HepG2 (cell line): ENCODE results near the gene ZFP36. TPM values are rescaled to one million over a fixed set of nuclear protein-coding genes. Genes with fewer than 3 reads are reported as not detected.

ENCODE experiments used
- CEBPB ChIP-seq: IDR thresholded peaks from 2 replicates; pipeline ENCODE4 v1.6.1; 2011; ENCODE audit warnings: low read depth, low read length, improper control_type of control experiment, borderline replicate concordance
- CENPT ChIP-seq: sonication (generic); formaldehyde crosslinking; IDR thresholded peaks from 2 replicates; pipeline ENCODE4 v1.8.0; 2022; ENCODE audit warnings: low read depth, mild to moderate bottlenecking, moderate library complexity, missing genetic modification reagents
- CREB3 ChIP-seq: sonication (generic); formaldehyde crosslinking; IDR thresholded peaks from 2 replicates; pipeline ENCODE4 v1.5.0; 2020; ENCODE audit warnings: missing genetic modification reagents
- MXD3 ChIP-seq: IDR thresholded peaks from 2 replicates; pipeline ENCODE4 v1.6.1; 2016; ENCODE audit warnings: mild to moderate bottlenecking, missing biosample characterization, missing genetic modification reagents
- TAF1 ChIP-seq: sonication (generic); formaldehyde crosslinking; IDR thresholded peaks from 2 replicates; pipeline ENCODE4 v1.4.0; 2020; ENCODE audit warnings: missing genetic modification reagents
- TEAD2 ChIP-seq: sonication (generic); formaldehyde crosslinking; IDR thresholded peaks from 2 replicates; pipeline ENCODE4 v1.9.0; 2021; ENCODE audit warnings: missing genetic modification reagents
- ZNF782 ChIP-seq: sonication (generic); formaldehyde crosslinking; IDR thresholded peaks from 2 replicates; pipeline ENCODE4 v1.4.0; 2020; ENCODE audit warnings: missing genetic modification reagents, mild to moderate bottlenecking, borderline replicate concordance
- ZNF792 ChIP-seq: IDR thresholded peaks from 2 replicates; pipeline ENCODE4 v1.6.1; 2016
- ZUFSP ChIP-seq: sonication (generic); formaldehyde crosslinking; IDR thresholded peaks from 2 replicates; pipeline ENCODE4 v1.9.0; 2021; ENCODE audit warnings: missing genetic modification reagents, mild to moderate bottlenecking, borderline replicate concordance
- polyA plus RNA-seq, 8 experiments: library from polyadenylated mRNA; depleted of rRNA in 3 of 8; stranded (reverse) in 7 of 8; unstranded in 1 of 8; fragments of >200 nt; fragmentation: Illumina TruSeq in 4 of 8; extraction: Trizol in 4 of 8; gene quantifications; 2 replicates each; pipeline versions ENCODE4 v1.2.1 to v1.2.3, GENCODE V29; 2011 to 2016; ENCODE audit warnings: low read depth in 4 of 8, missing spikeins in 1 of 8, mixed read lengths in 1 of 8; ENCODE audit not compliant: insufficient read depth in 1 of 8
- total RNA-seq, 5 experiments: library from RNA; depleted of rRNA; stranded (reverse); fragments of >200 nt; fragmentation: Illumina TruSeq; extraction: Trizol; gene quantifications; 2 replicates each; pipeline ENCODE4 v1.2.3, GENCODE V29; 2016; ENCODE audit warnings: low read depth in 1 of 5
- TF ChIP-seq, protein P1 (sequence below): sonication (generic); formaldehyde crosslinking; IDR thresholded peaks from 2 replicates; pipeline ENCODE4 v1.4.0; 2020; ENCODE audit warnings: missing genetic modification reagents
- TF ChIP-seq, protein P2 (sequence below): sonication (generic); formaldehyde crosslinking; IDR thresholded peaks from 2 replicates; pipeline ENCODE4 v1.4.0; 2020; ENCODE audit warnings: missing genetic modification reagents, borderline replicate concordance
- TF ChIP-seq, protein P3 (sequence below): sonication (generic); formaldehyde crosslinking; IDR thresholded peaks from 2 replicates; pipeline ENCODE4 v1.8.1; 2023; ENCODE audit warnings: mild to moderate bottlenecking, missing genetic modification reagents, borderline replicate concordance

The ZFP36 gene
- total and polyA plus RNA-seq, 2 of the 13 experiments (the other 11 are each of a cell fraction or from before 2014, with no cell fraction given), result 1.4 to 1.7 TPM

DNA sequence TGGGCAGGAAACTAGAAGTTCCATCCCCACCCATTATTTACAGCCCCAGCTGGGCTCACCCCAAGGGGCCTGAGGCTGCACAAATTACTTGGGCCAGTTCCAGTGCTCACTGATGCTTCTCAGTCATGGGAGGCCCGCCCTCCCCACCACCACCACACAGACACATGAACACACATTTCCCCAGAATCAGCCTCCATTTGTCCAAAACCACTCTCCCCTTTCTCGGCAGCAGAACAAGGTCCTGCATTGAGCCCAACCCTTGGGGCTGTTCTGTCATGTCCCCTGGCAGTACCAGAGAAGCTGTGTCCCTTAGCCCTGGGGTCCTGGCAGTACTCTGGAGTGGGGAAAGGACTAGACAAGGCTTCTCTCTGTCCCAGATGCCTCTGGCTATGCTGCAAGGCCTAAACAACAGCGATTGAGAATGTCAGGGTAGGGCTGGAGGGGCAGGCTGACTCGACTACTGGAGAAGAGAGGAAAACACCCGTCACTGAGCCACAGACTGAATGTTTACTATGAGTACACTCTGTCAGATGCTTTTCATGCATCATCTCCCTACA, 42.7 kb upstream of the ZFP36 start (continued):
- TF ChIP-seq, protein P1, sequence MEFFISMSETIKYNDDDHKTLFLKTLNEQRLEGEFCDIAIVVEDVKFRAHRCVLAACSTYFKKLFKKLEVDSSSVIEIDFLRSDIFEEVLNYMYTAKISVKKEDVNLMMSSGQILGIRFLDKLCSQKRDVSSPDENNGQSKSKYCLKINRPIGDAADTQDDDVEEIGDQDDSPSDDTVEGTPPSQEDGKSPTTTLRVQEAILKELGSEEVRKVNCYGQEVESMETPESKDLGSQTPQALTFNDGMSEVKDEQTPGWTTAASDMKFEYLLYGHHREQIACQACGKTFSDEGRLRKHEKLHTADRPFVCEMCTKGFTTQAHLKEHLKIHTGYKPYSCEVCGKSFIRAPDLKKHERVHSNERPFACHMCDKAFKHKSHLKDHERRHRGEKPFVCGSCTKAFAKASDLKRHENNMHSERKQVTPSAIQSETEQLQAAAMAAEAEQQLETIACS (CRISPR knock-in tag), result no peak
- TF ChIP-seq CREB3 (CRISPR knock-in tag) (no peak), CENPT (CRISPR knock-in tag) (no peak), TEAD2 (CRISPR knock-in tag) (no peak), MXD3 (CRISPR knock-in tag) (no peak), ZUFSP (CRISPR knock-in tag) (no peak), TAF1 (no peak), ZNF792 (no peak), ZNF782 (CRISPR knock-in tag) (no peak), CEBPB (no peak)
- TF ChIP-seq, protein P2, sequence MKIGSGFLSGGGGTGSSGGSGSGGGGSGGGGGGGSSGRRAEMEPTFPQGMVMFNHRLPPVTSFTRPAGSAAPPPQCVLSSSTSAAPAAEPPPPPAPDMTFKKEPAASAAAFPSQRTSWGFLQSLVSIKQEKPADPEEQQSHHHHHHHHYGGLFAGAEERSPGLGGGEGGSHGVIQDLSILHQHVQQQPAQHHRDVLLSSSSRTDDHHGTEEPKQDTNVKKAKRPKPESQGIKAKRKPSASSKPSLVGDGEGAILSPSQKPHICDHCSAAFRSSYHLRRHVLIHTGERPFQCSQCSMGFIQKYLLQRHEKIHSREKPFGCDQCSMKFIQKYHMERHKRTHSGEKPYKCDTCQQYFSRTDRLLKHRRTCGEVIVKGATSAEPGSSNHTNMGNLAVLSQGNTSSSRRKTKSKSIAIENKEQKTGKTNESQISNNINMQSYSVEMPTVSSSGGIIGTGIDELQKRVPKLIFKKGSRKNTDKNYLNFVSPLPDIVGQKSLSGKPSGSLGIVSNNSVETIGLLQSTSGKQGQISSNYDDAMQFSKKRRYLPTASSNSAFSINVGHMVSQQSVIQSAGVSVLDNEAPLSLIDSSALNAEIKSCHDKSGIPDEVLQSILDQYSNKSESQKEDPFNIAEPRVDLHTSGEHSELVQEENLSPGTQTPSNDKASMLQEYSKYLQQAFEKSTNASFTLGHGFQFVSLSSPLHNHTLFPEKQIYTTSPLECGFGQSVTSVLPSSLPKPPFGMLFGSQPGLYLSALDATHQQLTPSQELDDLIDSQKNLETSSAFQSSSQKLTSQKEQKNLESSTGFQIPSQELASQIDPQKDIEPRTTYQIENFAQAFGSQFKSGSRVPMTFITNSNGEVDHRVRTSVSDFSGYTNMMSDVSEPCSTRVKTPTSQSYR, result no peak
- TF ChIP-seq, protein P3, sequence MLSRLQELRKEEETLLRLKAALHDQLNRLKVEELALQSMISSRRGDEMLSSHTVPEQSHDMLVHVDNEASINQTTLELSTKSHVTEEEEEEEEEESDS (CRISPR knock-in tag), result no peak
- TF ChIP-seq, all 625 proteins: peak for 0
